ENCODE data around the gene CEP135.

The CEP135 gene

GRCh38 chr4:56026596-56026995, 77.9 kb downstream of the CEP135 start:
- TF ChIP-seq GATA2 (IDR thresholded peaks at IDR 0.05; ENCODE audit: low read depth, low read length): no peak
- TF ChIP-seq GATA3 (IDR thresholded peaks at IDR 0.05; ENCODE audit: low read depth, low read length): no peak

- TF ChIP-seq GATA3 (IDR thresholded peaks at IDR 0.05; ENCODE audit: low read depth, low read length): no peak
- TF ChIP-seq GATA2 (IDR thresholded peaks at IDR 0.05; ENCODE audit: low read depth, low read length): no peak
These were observed 79.4 kb downstream of the CEP135 start for GRCh38 chr4:56028165-56028564.

- TF ChIP-seq GATA2 (IDR thresholded peaks at IDR 0.05; ENCODE audit: low read depth, low read length) (no peak), GATA3 (IDR thresholded peaks at IDR 0.05; ENCODE audit: low read depth, low read length) (no peak)
These were observed 89.9 kb downstream of the CEP135 start for GRCh38 chr4:56038487-56039162.

- TF ChIP-seq GATA2 (IDR thresholded peaks at IDR 0.05; ENCODE audit: low read depth, low read length): no peak
- TF ChIP-seq GATA3 (IDR thresholded peaks at IDR 0.05; ENCODE audit: low read depth, low read length): no peak
These were observed 92.1 kb downstream of the CEP135 start for GRCh38 chr4:56040842-56041241.

GRCh38 chr4:56042225-56042624, 93.5 kb downstream of the CEP135 start:
- TF ChIP-seq GATA3 (IDR thresholded peaks at IDR 0.05; ENCODE audit: low read depth, low read length) (no peak), GATA2 (IDR thresholded peaks at IDR 0.05; ENCODE audit: low read depth, low read length) (no peak)

GRCh38 chr4:56048383-56048701, 99.6 kb downstream of the CEP135 start:
- TF ChIP-seq GATA2 (IDR thresholded peaks at IDR 0.05; ENCODE audit: low read depth, low read length) (no peak), GATA3 (IDR thresholded peaks at IDR 0.05; ENCODE audit: low read depth, low read length) (no peak)

- TF ChIP-seq GATA2 (IDR thresholded peaks at IDR 0.05; ENCODE audit: low read depth, low read length) (no peak), GATA3 (IDR thresholded peaks at IDR 0.05; ENCODE audit: low read depth, low read length) (no peak)
These were observed 100.1 kb downstream of the CEP135 start for GRCh38 chr4:56048702-56049431.

- TF ChIP-seq GATA2 (IDR thresholded peaks at IDR 0.05; ENCODE audit: low read depth, low read length) (no peak), GATA3 (IDR thresholded peaks at IDR 0.05; ENCODE audit: low read depth, low read length) (no peak)
These were observed 101.9 kb downstream of the CEP135 start for GRCh38 chr4:56050625-56051024.

GRCh38 chr4:56051029-56051709, 102.4 kb downstream of the CEP135 start:
- TF ChIP-seq GATA3 (IDR thresholded peaks at IDR 0.05; ENCODE audit: low read depth, low read length) (peak; percentile 88), GATA2 (IDR thresholded peaks at IDR 0.05; ENCODE audit: low read depth, low read length) (peak; percentile 95)

- TF ChIP-seq GATA3 (IDR thresholded peaks at IDR 0.05; ENCODE audit: low read depth, low read length): no peak
- no peak for TF ChIP-seq GATA2 (IDR thresholded peaks at IDR 0.05; ENCODE audit: low read depth, low read length)
These were observed 102.9 kb downstream of the CEP135 start for GRCh38 chr4:56051710-56052075.

- TF ChIP-seq GATA3 (IDR thresholded peaks at IDR 0.05; ENCODE audit: low read depth, low read length) (no peak), GATA2 (IDR thresholded peaks at IDR 0.05; ENCODE audit: low read depth, low read length) (no peak)
These were observed 103.7 kb downstream of the CEP135 start for GRCh38 chr4:56052481-56052880.

- TF ChIP-seq GATA3 (IDR thresholded peaks at IDR 0.05; ENCODE audit: low read depth, low read length): no peak
- TF ChIP-seq GATA2 (IDR thresholded peaks at IDR 0.05; ENCODE audit: low read depth, low read length): no peak
These were observed 104.2 kb downstream of the CEP135 start for GRCh38 chr4:56052966-56053365.

GRCh38 chr4:56055027-56055977, 106.6 kb downstream of the CEP135 start:
- TF ChIP-seq GATA2 (IDR thresholded peaks at IDR 0.05; ENCODE audit: low read depth, low read length) (no peak), GATA3 (IDR thresholded peaks at IDR 0.05; ENCODE audit: low read depth, low read length) (no peak)

GRCh38 chr4:56055991-56056390, 107.2 kb downstream of the CEP135 start:
- TF ChIP-seq GATA2 (IDR thresholded peaks at IDR 0.05; ENCODE audit: low read depth, low read length) (no peak), GATA3 (IDR thresholded peaks at IDR 0.05; ENCODE audit: low read depth, low read length) (no peak)
